ENCODE measurements around the gene ARHGEF16.

DNA sequence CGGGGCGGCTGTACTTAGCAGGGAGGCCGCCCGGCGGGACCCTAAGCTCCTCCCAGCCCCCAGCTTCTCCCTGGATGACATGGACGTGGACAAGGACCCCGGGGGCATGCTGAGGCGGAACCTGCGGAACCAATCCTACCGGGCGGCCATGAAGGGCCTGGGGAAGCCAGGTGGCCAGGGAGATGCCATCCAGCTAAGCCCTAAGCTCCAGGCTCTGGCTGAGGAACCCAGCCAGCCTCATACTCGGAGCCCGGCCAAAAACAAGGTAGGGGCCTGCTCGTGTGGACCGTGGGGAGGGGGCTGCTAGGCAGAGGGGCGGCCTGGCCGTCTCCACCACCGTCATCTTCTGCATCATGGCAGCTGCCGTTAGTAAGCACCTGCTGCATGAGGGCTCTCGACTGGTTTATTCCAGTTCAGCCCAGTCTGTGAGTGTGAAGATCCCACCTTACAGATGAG, 9.0 kb downstream of the ARHGEF16 start:
- TF ChIP-seq, protein P1, sequence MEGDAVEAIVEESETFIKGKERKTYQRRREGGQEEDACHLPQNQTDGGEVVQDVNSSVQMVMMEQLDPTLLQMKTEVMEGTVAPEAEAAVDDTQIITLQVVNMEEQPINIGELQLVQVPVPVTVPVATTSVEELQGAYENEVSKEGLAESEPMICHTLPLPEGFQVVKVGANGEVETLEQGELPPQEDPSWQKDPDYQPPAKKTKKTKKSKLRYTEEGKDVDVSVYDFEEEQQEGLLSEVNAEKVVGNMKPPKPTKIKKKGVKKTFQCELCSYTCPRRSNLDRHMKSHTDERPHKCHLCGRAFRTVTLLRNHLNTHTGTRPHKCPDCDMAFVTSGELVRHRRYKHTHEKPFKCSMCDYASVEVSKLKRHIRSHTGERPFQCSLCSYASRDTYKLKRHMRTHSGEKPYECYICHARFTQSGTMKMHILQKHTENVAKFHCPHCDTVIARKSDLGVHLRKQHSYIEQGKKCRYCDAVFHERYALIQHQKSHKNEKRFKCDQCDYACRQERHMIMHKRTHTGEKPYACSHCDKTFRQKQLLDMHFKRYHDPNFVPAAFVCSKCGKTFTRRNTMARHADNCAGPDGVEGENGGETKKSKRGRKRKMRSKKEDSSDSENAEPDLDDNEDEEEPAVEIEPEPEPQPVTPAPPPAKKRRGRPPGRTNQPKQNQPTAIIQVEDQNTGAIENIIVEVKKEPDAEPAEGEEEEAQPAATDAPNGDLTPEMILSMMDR (IDR thresholded peaks at IDR 0.05) = no peak
- no peak for TF ChIP-seq POLR2AphosphoS5 (IDR thresholded peaks at IDR 0.05)

Data from breast epithelium (tissue), 3 donors.